ENCODE measurements around the gene KRT222.

KRT222 gene

GRCh38 chr17:40666331-40666730 is 1.4 kb upstream of the KRT222 start:
- Histone ChIP-seq H2BK5ac (ENCODE audit: low read depth, low read length, poor library complexity, severe bottlenecking) (no peak overlapping the region), H2BK15ac (ENCODE audit: low read depth, poor library complexity, severe bottlenecking) (no peak overlapping the region), H3K23ac (ENCODE audit: low read length in 2 of 2) (no peak overlapping the region), H3K18ac (ENCODE audit: low read depth in 1 of 2, low read length in 2 of 2) (no peak overlapping the region), H2AK5ac (ENCODE audit: low read length, severe bottlenecking) (no peak overlapping the region), H3K4me2 (ENCODE audit: low read length, poor library complexity, severe bottlenecking) (no peak overlapping the region), H2AFZ (ENCODE audit: low read depth, low read length) (no peak overlapping the region), H3K9me3 (ENCODE audit: control insufficient read depth, low read length) (no peaks in the 10 kb centered on the region), H3K4ac (ENCODE audit: low read depth in 1 of 2, low read length in 2 of 2) (no peak overlapping the region), H4K91ac (ENCODE audit: low read length) (no peak overlapping the region), H3K14ac (ENCODE audit: low read length in 2 of 2) (no peak overlapping the region), H3K36me3 (ENCODE audit: control insufficient read depth in 1 of 2, insufficient read depth in 2 of 2, low read depth in 1 of 2, low read length in 2 of 2) (no peaks in the 10 kb centered on the region), H3K4me1 (ENCODE audit: control insufficient read depth, insufficient read depth, low read depth, low read length) (peaks cover 6% of the 10 kb centered on the region), H4K8ac (ENCODE audit: low read length) (no peak overlapping the region), H3K27me3 (ENCODE audit: control insufficient read depth in 1 of 2, insufficient read depth in 1 of 2, low read length in 2 of 2) (peaks cover 0 to under 1% of the 10 kb centered on the region in 2 experiments), H3K4me3 (ENCODE audit: insufficient read depth in 1 of 2, low read depth in 1 of 2, low read length in 2 of 2) (no peak overlapping the region), H2BK120ac (ENCODE audit: low read depth, low read length) (no peak overlapping the region), H3K27ac (ENCODE audit: low read length, poor library complexity, severe bottlenecking) (peak overlapping the region; percentile 79), H3K79me1 (replicated peaks; ENCODE audit: low read length, poor library complexity, severe bottlenecking) (no peaks in the 10 kb centered on the region), H3K9ac (ENCODE audit: low read length) (no peak overlapping the region), H2BK12ac (ENCODE audit: low read length in 2 of 2) (no peak overlapping the region)
- DNase-seq: no peak

GRCh38 chr17:40663252-40663651 is 1.7 kb downstream of the KRT222 start:
- Histone ChIP-seq H3K14ac (ENCODE audit: low read length in 2 of 2) (no peak overlapping the region), H3K36me3 (ENCODE audit: control insufficient read depth in 1 of 2, insufficient read depth in 2 of 2, low read depth in 1 of 2, low read length in 2 of 2) (no peaks in the 10 kb centered on the region), H4K91ac (ENCODE audit: low read length) (no peak overlapping the region), H2BK15ac (ENCODE audit: low read depth, poor library complexity, severe bottlenecking) (no peak overlapping the region), H3K4me2 (ENCODE audit: low read length, poor library complexity, severe bottlenecking) (no peak overlapping the region), H3K18ac (ENCODE audit: low read depth in 1 of 2, low read length in 2 of 2) (no peak overlapping the region), H3K9ac (ENCODE audit: low read length) (no peak overlapping the region), H2BK120ac (ENCODE audit: low read depth, low read length) (no peak overlapping the region), H3K4me1 (ENCODE audit: control insufficient read depth, insufficient read depth, low read depth, low read length) (peaks cover 6% of the 10 kb centered on the region), H2AK5ac (ENCODE audit: low read length, severe bottlenecking) (peak overlapping the region; percentile 73), H3K79me1 (replicated peaks; ENCODE audit: low read length, poor library complexity, severe bottlenecking) (no peaks in the 10 kb centered on the region), H2AFZ (ENCODE audit: low read depth, low read length) (no peak overlapping the region), H3K4me3 (ENCODE audit: insufficient read depth in 1 of 2, low read depth in 1 of 2, low read length in 2 of 2) (no peak overlapping the region), H3K9me3 (ENCODE audit: control insufficient read depth, low read length) (no peaks in the 10 kb centered on the region), H3K23ac (ENCODE audit: low read length in 2 of 2) (peak overlapping the region in 1 of 2 experiments; percentile 60), H3K4ac (ENCODE audit: low read depth in 1 of 2, low read length in 2 of 2) (no peak overlapping the region), H2BK12ac (ENCODE audit: low read length in 2 of 2) (no peak overlapping the region), H3K27ac (ENCODE audit: low read length, poor library complexity, severe bottlenecking) (no peak overlapping the region), H2BK5ac (ENCODE audit: low read depth, low read length, poor library complexity, severe bottlenecking) (no peak overlapping the region), H4K8ac (ENCODE audit: low read length) (no peak overlapping the region), H3K27me3 (ENCODE audit: control insufficient read depth in 1 of 2, insufficient read depth in 1 of 2, low read length in 2 of 2) (no peaks in the 10 kb centered on the region)
- DNase-seq: no peak
- WGBS: 81% methylated on average over 2 of the region's 3 CpGs

GRCh38 chr17:40659911-40660310 is 5.1 kb downstream of the KRT222 start:
- no peak overlapping the region for H3K27ac ChIP-seq (ENCODE audit: low read length, poor library complexity, severe bottlenecking)
- peaks cover 0 to 3% of the 10 kb centered on the region in 2 experiments for H3K36me3 ChIP-seq (ENCODE audit: control insufficient read depth in 1 of 2, insufficient read depth in 2 of 2, low read depth in 1 of 2, low read length in 2 of 2)
- H3K9me3 ChIP-seq (ENCODE audit: control insufficient read depth, low read length): no peaks in the 10 kb centered on the region
- WGBS: 88% methylated on average over 6 of the region's 7 CpGs
- H2BK5ac ChIP-seq (ENCODE audit: low read depth, low read length, poor library complexity, severe bottlenecking): no peak overlapping the region
- no peak overlapping the region for H3K4me2 ChIP-seq (ENCODE audit: low read length, poor library complexity, severe bottlenecking)
- H3K14ac ChIP-seq (ENCODE audit: low read length in 2 of 2): no peak overlapping the region
- H3K4me3 ChIP-seq (ENCODE audit: insufficient read depth in 1 of 2, low read depth in 1 of 2, low read length in 2 of 2): no peak overlapping the region
- no peak overlapping the region for H3K9ac ChIP-seq (ENCODE audit: low read length)
- no peak overlapping the region for H2AFZ ChIP-seq (ENCODE audit: low read depth, low read length)
- H3K23ac ChIP-seq (ENCODE audit: low read length in 2 of 2): no peak overlapping the region
- H3K4me1 ChIP-seq (ENCODE audit: control insufficient read depth, insufficient read depth, low read depth, low read length): peaks cover 2% of the 10 kb centered on the region
- H3K18ac ChIP-seq (ENCODE audit: low read depth in 1 of 2, low read length in 2 of 2): no peak overlapping the region
- H2BK12ac ChIP-seq (ENCODE audit: low read length in 2 of 2): no peak overlapping the region
- no peak overlapping the region for H3K4ac ChIP-seq (ENCODE audit: low read depth in 1 of 2, low read length in 2 of 2)
- no peak overlapping the region for H2AK5ac ChIP-seq (ENCODE audit: low read length, severe bottlenecking)
- H4K91ac ChIP-seq (ENCODE audit: low read length): no peak overlapping the region
- no peaks in the 10 kb centered on the region for H3K27me3 ChIP-seq (ENCODE audit: control insufficient read depth in 1 of 2, insufficient read depth in 1 of 2, low read length in 2 of 2)
- H2BK120ac ChIP-seq (ENCODE audit: low read depth, low read length): no peak overlapping the region
- no peak for DNase-seq
- no peaks in the 10 kb centered on the region for H3K79me1 ChIP-seq (replicated peaks; ENCODE audit: low read length, poor library complexity, severe bottlenecking)
- no peak overlapping the region for H4K8ac ChIP-seq (ENCODE audit: low read length)
- no peak overlapping the region for H2BK15ac ChIP-seq (ENCODE audit: low read depth, poor library complexity, severe bottlenecking)

- DNase-seq: no peak
- Histone ChIP-seq H2BK12ac (ENCODE audit: low read length in 2 of 2) (no peak overlapping the region), H4K91ac (ENCODE audit: low read length) (no peak overlapping the region), H2AK5ac (ENCODE audit: low read length, severe bottlenecking) (no peak overlapping the region), H3K79me1 (replicated peaks; ENCODE audit: low read length, poor library complexity, severe bottlenecking) (no peaks in the 10 kb centered on the region), H3K9ac (ENCODE audit: low read length) (no peak overlapping the region), H3K4me3 (ENCODE audit: insufficient read depth in 1 of 2, low read depth in 1 of 2, low read length in 2 of 2) (no peak overlapping the region), H3K36me3 (ENCODE audit: control insufficient read depth in 1 of 2, insufficient read depth in 2 of 2, low read depth in 1 of 2, low read length in 2 of 2) (peaks cover 0 to 3% of the 10 kb centered on the region in 2 experiments), H4K8ac (ENCODE audit: low read length) (no peak overlapping the region), H2BK15ac (ENCODE audit: low read depth, poor library complexity, severe bottlenecking) (no peak overlapping the region), H3K27ac (ENCODE audit: low read length, poor library complexity, severe bottlenecking) (no peak overlapping the region), H3K27me3 (ENCODE audit: control insufficient read depth in 1 of 2, insufficient read depth in 1 of 2, low read length in 2 of 2) (no peaks in the 10 kb centered on the region), H2BK5ac (ENCODE audit: low read depth, low read length, poor library complexity, severe bottlenecking) (no peak overlapping the region), H3K4ac (ENCODE audit: low read depth in 1 of 2, low read length in 2 of 2) (no peak overlapping the region), H3K18ac (ENCODE audit: low read depth in 1 of 2, low read length in 2 of 2) (no peak overlapping the region), H2AFZ (ENCODE audit: low read depth, low read length) (no peak overlapping the region), H3K4me1 (ENCODE audit: control insufficient read depth, insufficient read depth, low read depth, low read length) (peaks cover 2% of the 10 kb centered on the region), H3K4me2 (ENCODE audit: low read length, poor library complexity, severe bottlenecking) (no peak overlapping the region), H2BK120ac (ENCODE audit: low read depth, low read length) (no peak overlapping the region), H3K9me3 (ENCODE audit: control insufficient read depth, low read length) (no peaks in the 10 kb centered on the region), H3K23ac (ENCODE audit: low read length in 2 of 2) (no peak overlapping the region), H3K14ac (ENCODE audit: low read length in 2 of 2) (no peak overlapping the region)
These were observed 6.6 kb downstream of the KRT222 start for GRCh38 chr17:40658396-40658795.
